Spleen (tissue), 11 donors: ENCODE results near the gene TOR1A. TPM values are rescaled to one million over a fixed set of nuclear protein-coding genes. Genes with fewer than 3 reads are reported as not detected.
A peak's percentile ranks its signal among the peaks of the same experiment; 100 is the strongest.

Source experiments
- DNase-seq: peaks from one replicate; pipeline ENCODE4 v3.0.0-alpha.2; 2020
- H3K27ac ChIP-seq, 8 donors: fragments of 200-600 bp; sonication (generic) in 7 of 8; 1 replicate in 4 of 8; 2 replicates in 4 of 8; pipeline versions ENCODE4 v1.5.0 to v1.8.0; 2016 to 2021; ENCODE audit warnings: inconsistent platforms in 4 of 8, mild to moderate bottlenecking in 4 of 8, moderate library complexity in 1 of 8
- H3K27me3 ChIP-seq, 7 donors: fragments of 200-600 bp; sonication (generic) in 6 of 7; replicated peaks in 1 of 7; 1 replicate in 4 of 7; 2 replicates in 3 of 7; pipeline versions ENCODE4 v1.5.0 to v1.8.0; 2016 to 2021; ENCODE audit warnings: inconsistent platforms in 3 of 7, mild to moderate bottlenecking in 1 of 7
- H3K36me3 ChIP-seq, 6 donors: fragments of 200-600 bp; sonication (generic) in 5 of 6; 1 replicate in 4 of 6; 2 replicates in 2 of 6; pipeline versions ENCODE4 v1.5.0 to v1.8.0; 2016 to 2021; ENCODE audit warnings: inconsistent platforms in 2 of 6
- H3K4me1 ChIP-seq, 6 donors: fragments of 200-600 bp; sonication (generic) in 5 of 6; 1 replicate in 3 of 6; 2 replicates in 3 of 6; pipeline versions ENCODE4 v1.5.0 to v1.8.0; 2016 to 2021; ENCODE audit warnings: inconsistent platforms in 3 of 6
- H3K4me3 ChIP-seq, 8 donors: fragments of 200-600 bp; sonication (generic) in 7 of 8; 1 replicate in 4 of 8; 2 replicates in 4 of 8; pipeline versions ENCODE4 v1.5.0 to v1.8.0; 2016 to 2021; ENCODE audit warnings: inconsistent platforms in 4 of 8, mild to moderate bottlenecking in 4 of 8, moderate library complexity in 2 of 8
- H3K9me3 ChIP-seq, 8 donors: fragments of 200-600 bp; sonication (generic) in 7 of 8; 1 replicate in 4 of 8; 2 replicates in 4 of 8; pipeline versions ENCODE4 v1.5.0 to v1.8.0; 2016 to 2021; ENCODE audit warnings: inconsistent platforms in 4 of 8
- CTCF ChIP-seq, 11 experiments: fragments of 200-600 bp in 7 of 11; fragments of 450-650 bp in 4 of 11; sonication (generic) in 4 of 11; IDR thresholded peaks in 8 of 11; conservative IDR thresholded peaks in 3 of 11; 1 replicate in 7 of 11; 2 replicates in 4 of 11; pipeline versions ENCODE4 v1.4.0 to v1.8.0; 2016 to 2021; ENCODE audit warnings: antibody characterized with exemption in 11 of 11, inconsistent platforms in 4 of 11, mild to moderate bottlenecking in 1 of 11
- POLR2A ChIP-seq, 3 donors: fragments of 450-650 bp; IDR thresholded peaks; one replicate each; pipeline ENCODE4 v1.5.1; 2017; ENCODE audit warnings: antibody characterized with exemption in 3 of 3, mild to moderate bottlenecking in 1 of 3
- POLR2AphosphoS5 ChIP-seq, 3 donors: sonication (generic); formaldehyde crosslinking; IDR thresholded peaks; one replicate each; pipeline ENCODE4 v1.5.1; 2017; ENCODE audit warnings: antibody characterized with exemption in 3 of 3
- WGBS, 5 donors: extraction: QIAGEN DNeasy Blood & Tissue Kit in 3 of 5; methylation state at CpG; one replicate each; pipeline versions ENCODE4 v1.1.5 to v1.1.7; 2013 to 2018; 5-methylcytosine and 5-hydroxymethylcytosine counted together
- intact Hi-C: fragments of 100-400 bp; cut with DNase I; formaldehyde crosslinking; loops from one replicate; pipeline ENCODE4 v1.15.0; 2023; ENCODE audit warnings: low total_unique reads
- polyA plus RNA-seq, 3 donors: library from polyadenylated mRNA; stranded (reverse); fragments of 200-250 nt; gene quantifications; one replicate each; pipeline ENCODE4 v1.2.1, GENCODE V29; 2013
- total RNA-seq, 7 donors: library from RNA; depleted of rRNA in 3 of 7; stranded (reverse); fragments of >200 nt in 3 of 7; fragmentation: NEBNext Ultra II Directional in 4 of 7; extraction: Animal tissue kit (Norgen Biotek cat#: 25700) in 4 of 7; gene quantifications; one replicate each; pipeline versions ENCODE4 v1.1.0 to v1.2.1, GENCODE V29; 2016 to 2021
- donor health status: healthy with polysubstance abuse.
- donor health status: DM: no; HTN: no; CAD: no; lungs with moderate emphysema.
- donor health status: DM: no; HTN: no; CAD: no.
- donor health status: Bipolar disorder and iron deficiency.
- donor health status: healthy.
- donor health status: DM: no; HTN: no; CAD: no.
- donor health status: DM: yes; HTN: yes; CAD: no.

TOR1A gene
- total and polyA plus RNA-seq, 10 donors, result 13.3 to 49.5 (median 31.4) TPM

GRCh38 chr9:129868872-129869486, 45.0 kb upstream of the TOR1A start:
- TF ChIP-seq CTCF (IDR thresholded peaks at IDR 0.05 in 8 of 11, conservative IDR thresholded peaks at IDR 0.05 in 3 of 11) (no peak), POLR2AphosphoS5 (IDR thresholded peaks at IDR 0.05) (peak; percentile 74 to 88 (median 77))
- peak; percentile 94 for DNase-seq
- 62 to 82% (median 70%) methylated on average over 15 to 28 of the region's 28 CpGs for WGBS, 5 donors
- intact Hi-C loops, result no loop called here
- no peaks in the 10 kb centered on the region for H3K9me3 ChIP-seq
- H3K4me3 ChIP-seq, result peak overlapping the region in 1 of 8 donors; percentile 24
- no peaks in the 10 kb centered on the region for H3K27me3 ChIP-seq
- peak overlapping the region; percentile 70 to 91 (median 80) for H3K27ac ChIP-seq
- H3K4me1 ChIP-seq, result peaks cover 0 to 68% (median 32%) of the 10 kb centered on the region in 6 donors
- peaks cover 0 to 71% (median 24%) of the 10 kb centered on the region in 6 donors for H3K36me3 ChIP-seq

GRCh38 chr9:129868023-129868871, 44.3 kb upstream of the TOR1A start:
- no peak for DNase-seq
- no peaks in the 10 kb centered on the region for H3K27me3 ChIP-seq
- no peaks in the 10 kb centered on the region for H3K9me3 ChIP-seq
- peak overlapping the region; percentile 55 to 91 (median 80) for H3K27ac ChIP-seq
- H3K4me1 ChIP-seq, result peaks cover 0 to 75% (median 37%) of the 10 kb centered on the region in 6 donors
- intact Hi-C loops, result no loop called here
- peaks cover 0 to 78% (median 16%) of the 10 kb centered on the region in 6 donors for H3K36me3 ChIP-seq
- no peak for TF ChIP-seq POLR2A (IDR thresholded peaks at IDR 0.05)
- TF ChIP-seq POLR2AphosphoS5 (IDR thresholded peaks at IDR 0.05), result no peak
- TF ChIP-seq CTCF (IDR thresholded peaks at IDR 0.05 in 8 of 11, conservative IDR thresholded peaks at IDR 0.05 in 3 of 11), result no peak
- 86 to 92% (median 89%) methylated on average over 36 to 48 of the region's 48 CpGs for WGBS, 5 donors
- H3K4me3 ChIP-seq, result peak overlapping the region in 1 of 8 donors; percentile 24

GRCh38 chr9:129867136-129868022, 43.4 kb upstream of the TOR1A start:
- H3K36me3 ChIP-seq, result peaks cover 0 to 87% (median 16%) of the 10 kb centered on the region in 6 donors
- H3K4me1 ChIP-seq, result peaks cover 0 to 84% (median 46%) of the 10 kb centered on the region in 6 donors
- 75 to 80% (median 78%) methylated on average over 13 to 17 of the region's 17 CpGs for WGBS, 5 donors
- no peak overlapping the region for H3K4me3 ChIP-seq
- no peak for DNase-seq
- no peak for TF ChIP-seq CTCF (IDR thresholded peaks at IDR 0.05 in 8 of 11, conservative IDR thresholded peaks at IDR 0.05 in 3 of 11)
- TF ChIP-seq POLR2A (IDR thresholded peaks at IDR 0.05), result no peak
- TF ChIP-seq POLR2AphosphoS5 (IDR thresholded peaks at IDR 0.05), result no peak
- intact Hi-C loops, result no loop called here
- peak overlapping the region; percentile 15 to 91 (median 42) for H3K27ac ChIP-seq
- no peaks in the 10 kb centered on the region for H3K27me3 ChIP-seq
- no peaks in the 10 kb centered on the region for H3K9me3 ChIP-seq
